ENCODE data around the gene ZBTB17. TPM values are rescaled to one million over a fixed set of nuclear protein-coding genes. Genes with fewer than 3 reads are reported as not detected.

ZBTB17 gene
- total and polyA plus RNA-seq, 10 of the 15 experiments (the other 5 are each of a cell fraction or from before 2014, with no cell fraction given), result 0.87 to 59.4 (median 38.7) TPM

GRCh38 chr1:15950302-15950701 lies 25.6 kb downstream of the ZBTB17 start:
- peak; percentile 31 for FAIRE-seq
- intact Hi-C loops (cut with micrococcal nuclease; ENCODE audit: unreplicated experiment), result no loop called here

More at GRCh38 chr1:15950302-15950701, 25.6 kb downstream of the ZBTB17 start:
- no peaks in the 10 kb centered on the region for H3K27me3 ChIP-seq (replicated peaks in 1 of 2; ENCODE audit: control insufficient read depth in 2 of 2, insufficient read depth in 2 of 2, low read length in 1 of 2)
- H3K9ac ChIP-seq (ENCODE audit: control insufficient read depth, insufficient read depth, low read length), result peak overlapping the region; percentile 57; the same call in 1 of the 2 replicates
- H3K36me3 ChIP-seq (ENCODE audit: control insufficient read depth in 2 of 2, insufficient read depth in 2 of 2, low read length in 1 of 2), result peaks cover 6 to 40% of the 10 kb centered on the region in 2 experiments
- peaks cover 22% of the 10 kb centered on the region for H3K79me2 ChIP-seq (ENCODE audit: control insufficient read depth, insufficient read depth, low read length)
- ATAC-seq, result peak; percentile 12
- no peak overlapping the region for H2AFZ ChIP-seq (ENCODE audit: control insufficient read depth, low read depth, low read length)
- peak; percentile 23 to 84; a peak in 2 of 4 replicates for TF ChIP-seq BHLHE40 (IDR thresholded peaks at IDR 0.05; ENCODE audit: borderline replicate concordance in 1 of 2, low read depth in 2 of 2, low read length in 1 of 2)
- TF ChIP-seq EZH2 (IDR thresholded peaks at IDR 0.05; ENCODE audit: borderline replicate concordance, control insufficient read depth, low read depth, low read length), result no peak
- no peak for TF ChIP-seq STAT3 (IDR thresholded peaks at IDR 0.05; ENCODE audit: low read depth, low read length)
- TF ChIP-seq MEF2A (IDR thresholded peaks at IDR 0.05; ENCODE audit: insufficient read depth, low read depth, low read length), result no peak
- peak in 1 of 2 experiments; percentile 51; a peak in 1 of 3 replicates for TF ChIP-seq EGR1 (IDR thresholded peaks at IDR 0.05; ENCODE audit: borderline replicate concordance in 1 of 2, low read depth in 2 of 2, low read length in 2 of 2)
- TF ChIP-seq MLLT1 (IDR thresholded peaks at IDR 0.05), result no peak
- no peak for TF ChIP-seq KLF5 (IDR thresholded peaks at IDR 0.05; ENCODE audit: partially characterized antibody)
- no peak for TF ChIP-seq ASH2L (IDR thresholded peaks at IDR 0.05; ENCODE audit: borderline replicate concordance, low read depth)
- no peak for TF ChIP-seq TBL1XR1 (IDR thresholded peaks at IDR 0.05; ENCODE audit: low read depth, low read length)
- TF ChIP-seq YY1 (IDR thresholded peaks at IDR 0.05; ENCODE audit: low read depth, low read length), result no peak
- TF ChIP-seq E2F4 (IDR thresholded peaks at IDR 0.05; ENCODE audit: low read depth, low read length), result no peak
- no peak for TF ChIP-seq MYB (IDR thresholded peaks at IDR 0.05; ENCODE audit: borderline replicate concordance, low read depth, low read length)
- no peak for TF ChIP-seq GABPA (IDR thresholded peaks at IDR 0.05; ENCODE audit: low read depth)
- TF ChIP-seq ATF3 (IDR thresholded peaks at IDR 0.05; ENCODE audit: borderline replicate concordance, extremely low read depth, low read depth, low read length), result 0 out of 2 replicates have a peak, but pooled peaks have one; percentile 33
- TF ChIP-seq USF1 (IDR thresholded peaks at IDR 0.05; ENCODE audit: borderline replicate concordance, extremely low read length, insufficient read depth, low read depth, low read length), result peak; percentile 69
- TF ChIP-seq JUNB (IDR thresholded peaks at IDR 0.05), result no peak
- TF ChIP-seq POLR2A (IDR thresholded peaks at IDR 0.05; ENCODE audit: low read depth, low read length), result no peak
- TF ChIP-seq RBBP5 (conservative IDR thresholded peaks at IDR 0.05), result no peak
- no peak for TF ChIP-seq NRF1 (conservative IDR thresholded peaks at IDR 0.05; ENCODE audit: low read depth, low read length)
- RAD21 ChIA-PET (ENCODE audit: unreplicated experiment), result interaction anchor here (1.0 to 5.0 kb wide), 8 partner anchors 9 to 134 kb away, joined by 3 to 34 read pairs (median 8); no protein-coding TSS in a partner anchor
- H4K20me1 ChIP-seq (ENCODE audit: control insufficient read depth, insufficient read depth), result no peaks in the 10 kb centered on the region; the same call in 1 of the 2 replicates
- H3K4me2 ChIP-seq (ENCODE audit: control insufficient read depth, insufficient read depth), result peak overlapping the region; percentile 69
- CTCF ChIA-PET, result interaction anchor here (0.9 to 4.7 kb wide), 9 partner anchors 14 to 159 kb away, joined by 3 to 25 read pairs (median 4); partner anchors contain the start of gene ZBTB17
- peaks cover 40% of the 10 kb centered on the region for H3K4me1 ChIP-seq (ENCODE audit: control insufficient read depth, insufficient read depth, low read length)
- no TSS peak for BruUV-seq (replicated peaks)
- H3K27ac ChIP-seq (ENCODE audit: control insufficient read depth, insufficient read depth), result peak overlapping the region; percentile 79
- no peak for DNase-seq (ENCODE audit: low read depth, low spot score)
- POLR2A ChIA-PET, result interaction anchor here (0.6 to 4.4 kb wide), 5 partner anchors 9 to 26 kb away, joined by 3 to 47 read pairs (median 6); partner anchors contain the start of gene ZBTB17
- 17% methylated on average over 4 of the region's 4 CpGs for WGBS (ENCODE audit: insufficient coverage, insufficient replicate concordance, low lambda C conversion rate, missing lambda C conversion rate)
- SMC1A ChIA-PET (ENCODE audit: uncharacterized antibody, unreplicated experiment), result interaction anchor here (0.7 to 5.6 kb wide), 8 partner anchors 13 to 135 kb away, joined by 3 to 78 read pairs (median 4); no protein-coding TSS in a partner anchor
- no peaks in the 10 kb centered on the region for H3K9me3 ChIP-seq (replicated peaks; ENCODE audit: control insufficient read depth, insufficient read depth, low read length)
- in situ Hi-C loops (cut with MboI), result no loop called here
- 0 out of 2 replicates have a peak overlapping the region, but pooled peaks have one; percentile 31 for H3K4me3 ChIP-seq
